GM04504 (cell line): ENCODE results near the gene IKBKE.
"Not testable (repeated sequence)": the region's sequence is repeated elsewhere in the genome, so short reads cannot be mapped to it uniquely, and the experiment has no call there.

Source experiments
- DNase-seq: peaks from one replicate; pipeline ENCODE4 v3.0.0-alpha.2; 2012; ENCODE audit warnings: low read depth

Gene IKBKE

GRCh38 chr1:206476058-206476457 is 5.8 kb downstream of the IKBKE start:
- DNase-seq, result no peak

- DNase-seq, result no peak
These were observed 6.3 kb downstream of the IKBKE start for GRCh38 chr1:206476591-206476990.

- DNase-seq, result no peak
These were observed 6.8 kb downstream of the IKBKE start for GRCh38 chr1:206477110-206477509.

- no peak for DNase-seq
These were observed 7.5 kb downstream of the IKBKE start for GRCh38 chr1:206477581-206478380.

GRCh38 chr1:206478746-206479145 is 8.5 kb downstream of the IKBKE start:
- DNase-seq, result no peak

GRCh38 chr1:206479183-206480125 is 9.2 kb downstream of the IKBKE start:
- DNase-seq, result peak; percentile 47

- no peak for DNase-seq
These were observed 9.9 kb downstream of the IKBKE start for GRCh38 chr1:206480211-206480610.

- no peak for DNase-seq
These were observed 12.3 kb downstream of the IKBKE start for GRCh38 chr1:206482611-206483010.

- DNase-seq, result not testable (repeated sequence)
These were observed 13.6 kb downstream of the IKBKE start for GRCh38 chr1:206483864-206484263.

- DNase-seq, result no peak
These were observed 14.6 kb downstream of the IKBKE start for GRCh38 chr1:206484901-206485300.

- no peak for DNase-seq
These were observed 16.9 kb downstream of the IKBKE start for GRCh38 chr1:206486995-206487788.

GRCh38 chr1:206487970-206488369 is 17.7 kb downstream of the IKBKE start:
- DNase-seq, result no peak

GRCh38 chr1:206488466-206488865 is 18.2 kb downstream of the IKBKE start:
- no peak for DNase-seq

- peak; percentile 35 for DNase-seq
These were observed 19.9 kb downstream of the IKBKE start for GRCh38 chr1:206489980-206490770.

- no peak for DNase-seq
These were observed 20.6 kb downstream of the IKBKE start for GRCh38 chr1:206490771-206491405.

- no peak for DNase-seq
These were observed 21.3 kb downstream of the IKBKE start for GRCh38 chr1:206491616-206492015.

GRCh38 chr1:206492589-206492988 is 22.3 kb downstream of the IKBKE start:
- no peak for DNase-seq

- no peak for DNase-seq
These were observed 23.0 kb downstream of the IKBKE start for GRCh38 chr1:206493279-206493678.

- DNase-seq, result no peak
These were observed 24.8 kb downstream of the IKBKE start for GRCh38 chr1:206495011-206495461.

- DNase-seq, result no peak
These were observed 25.3 kb downstream of the IKBKE start for GRCh38 chr1:206495493-206496046.
